GM23338 (cell line): ENCODE results near the gene BEND2. TPM values are rescaled to one million over a fixed set of nuclear protein-coding genes. Genes with fewer than 3 reads are reported as not detected.

Experiments
- ATAC-seq: fragments of 200-7000 bp; cut with Tn5 transposase; 3 replicates; pipeline ENCODE4 v1.9.1; 2020
- DNase-seq: peaks from one replicate; pipeline ENCODE4 v3.0.0-alpha.2; 2015; ENCODE audit warnings: low spot score
- H2AFZ ChIP-seq: fragments of 200-600 bp; sonication (generic); 2 replicates; pipeline ENCODE4 v1.8.0; 2016; ENCODE audit warnings: antibody characterized with exemption, mild to moderate bottlenecking, moderate library complexity
- H3F3A ChIP-seq: fragments of 200-600 bp; sonication (generic); replicated peaks from 2 replicates; pipeline ENCODE4 v1.8.0; 2017; ENCODE audit warnings: antibody characterized with exemption, mixed run types, low read depth
- H3K27ac ChIP-seq: fragments of 200-600 bp; sonication (generic); 2 replicates; pipeline ENCODE4 v1.6.1; 2016; ENCODE audit warnings: low read depth
- H3K27me3 ChIP-seq: fragments of 200-600 bp; sonication (generic); 2 replicates; pipeline ENCODE4 v1.8.0; 2016; ENCODE audit warnings: mild to moderate bottlenecking, mixed run types, moderate library complexity; ENCODE audit not compliant: insufficient read depth
- H3K36me3 ChIP-seq: fragments of 200-600 bp; sonication (generic); 2 replicates; pipeline ENCODE4 v1.8.0; 2016; ENCODE audit warnings: mild to moderate bottlenecking; ENCODE audit not compliant: insufficient read depth
- H3K4me1 ChIP-seq: fragments of 200-600 bp; sonication (generic); 2 replicates; pipeline ENCODE4 v1.8.0; 2016; ENCODE audit warnings: mild to moderate bottlenecking, moderate library complexity; ENCODE audit not compliant: insufficient read depth
- H3K4me2 ChIP-seq: fragments of 200-600 bp; sonication (generic); 2 replicates; pipeline ENCODE4 v1.7.1; 2017; ENCODE audit warnings: mixed run types
- H3K4me3 ChIP-seq: fragments of 200-600 bp; sonication (generic); 2 replicates; pipeline ENCODE4 v1.6.1; 2016; ENCODE audit warnings: mixed run types
- H3K79me2 ChIP-seq: fragments of 200-600 bp; sonication (generic); replicated peaks from 2 replicates; pipeline ENCODE4 v1.8.0; 2017; ENCODE audit warnings: mild to moderate bottlenecking; ENCODE audit not compliant: insufficient read depth
- H3K9me2 ChIP-seq: fragments of 200-600 bp; sonication (generic); 2 replicates; pipeline ENCODE4 v1.8.0; 2017; ENCODE audit not compliant: insufficient read depth
- H4K20me1 ChIP-seq: fragments of 200-600 bp; sonication (generic); replicated peaks from 2 replicates; pipeline ENCODE4 v1.8.0; 2017; ENCODE audit warnings: mild to moderate bottlenecking; ENCODE audit not compliant: insufficient read depth
- H3K27ac Mint-ChIP-seq: 2 replicates; pipeline ENCODE4 v1.8.0; 2020; ENCODE audit warnings: inconsistent platforms, mild to moderate bottlenecking, moderate library complexity, mixed read lengths
- H3K27me3 Mint-ChIP-seq: 3 replicates; pipeline ENCODE4 v1.8.0; 2022; ENCODE audit warnings: low read depth, mild to moderate bottlenecking, moderate library complexity, mixed read lengths, inconsistent platforms; ENCODE audit not compliant: insufficient read depth, poor library complexity
- H3K36me3 Mint-ChIP-seq: 3 replicates; pipeline ENCODE4 v1.8.0; 2021; ENCODE audit warnings: low read depth, mild to moderate bottlenecking, inconsistent platforms, moderate library complexity, mixed read lengths
- H3K4me1 Mint-ChIP-seq: 3 replicates; pipeline ENCODE4 v1.8.0; 2020; ENCODE audit warnings: mild to moderate bottlenecking, inconsistent platforms, mixed read lengths
- H3K4me3 Mint-ChIP-seq: 3 replicates; pipeline ENCODE4 v1.8.0; 2021; ENCODE audit warnings: moderate library complexity, mild to moderate bottlenecking, inconsistent platforms, mixed read lengths
- H3K9me3 Mint-ChIP-seq: 3 replicates; pipeline ENCODE4 v1.8.0; 2020; ENCODE audit warnings: moderate library complexity, mild to moderate bottlenecking, inconsistent platforms, mixed read lengths
- CREB1 ChIP-seq: fragments of 250-450 bp; sonication (Bioruptor Pico); IDR thresholded peaks from 2 replicates; pipeline ENCODE4 v1.5.0; 2020; ENCODE audit warnings: low read depth, mild to moderate bottlenecking, moderate library complexity
- CTCF ChIP-seq, 2 experiments: fragments of 200-600 bp in 1 of 2; sonication (generic) in 1 of 2; conservative IDR thresholded peaks; 2 replicates each; pipeline versions ENCODE4 v1.5.1 to v1.6.1; 2016 to 2017; ENCODE audit warnings: antibody characterized with exemption in 2 of 2, low read depth in 2 of 2, mild to moderate bottlenecking in 2 of 2, moderate library complexity in 1 of 2
- EZH2 ChIP-seq: fragments of 200-600 bp; sonication (generic); IDR thresholded peaks from one replicate; pipeline ENCODE4 v1.8.0; 2017; ENCODE audit warnings: antibody characterized with exemption, mild to moderate bottlenecking, low read depth; ENCODE audit not compliant: unreplicated experiment
- POLR2AphosphoS5 ChIP-seq: IDR thresholded peaks from 2 replicates; pipeline ENCODE4 v1.6.1; 2016; ENCODE audit warnings: antibody characterized with exemption, low read depth
- ZNF462 ChIP-seq: fragments of 250-450 bp; sonication (Bioruptor Pico); IDR thresholded peaks from 2 replicates; pipeline ENCODE4 v1.5.0; 2020; ENCODE audit warnings: mild to moderate bottlenecking, moderate library complexity
- polyA plus RNA-seq: library from polyadenylated mRNA; unstranded; fragments of >200 nt; fragmentation: Nextera tagmentation; extraction: Ambion mirVana; gene quantifications from 2 replicates; pipeline ENCODE4 v1.2.1, GENCODE V29; 2016
- total RNA-seq: library from RNA; depleted of rRNA; stranded (reverse); fragments of >200 nt; shearing (Covaris generic); gene quantifications from 2 replicates; pipeline ENCODE4 v1.2.3, GENCODE V29; 2014

Gene BEND2
- total and polyA plus RNA-seq, 2 experiments from 2014 or later = not detected

DNA sequence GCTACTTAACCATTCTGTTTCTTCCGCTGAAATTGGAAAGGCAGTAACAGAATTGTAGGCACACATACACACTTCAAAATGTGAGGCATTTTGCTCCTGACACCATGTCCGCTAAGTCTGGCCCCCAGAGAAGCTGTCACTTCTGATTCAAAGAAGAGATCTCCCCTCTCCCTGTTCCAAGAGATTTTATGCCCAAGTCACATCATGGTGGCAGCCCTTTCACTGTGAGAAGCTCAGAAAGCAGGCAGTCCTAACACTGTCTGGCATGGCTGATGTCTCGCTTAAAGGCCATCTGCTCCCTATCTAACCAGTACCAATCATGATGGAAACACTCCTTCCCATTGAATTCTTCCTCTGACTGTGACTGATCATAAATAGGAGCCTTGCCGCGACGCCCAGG, 83.9 kb downstream of the BEND2 start (continued):
- no peak for TF ChIP-seq ZNF462 (CRISPR knock-in tag)
- no peak for TF ChIP-seq CTCF (conservative IDR thresholded peaks at IDR 0.05; ENCODE audit: low read depth in 2 of 2)
- no peak for TF ChIP-seq EZH2

GRCh38 chrX:18133605-18134004, 87.1 kb downstream of the BEND2 start:
- Histone ChIP-seq H3K4me3 (no peak overlapping the region), H3K27me3 (no peaks in the 10 kb centered on the region), H3K9me2 (no peaks in the 10 kb centered on the region), H3K4me2 (no peak overlapping the region), H2AFZ (no peak overlapping the region), H3K27ac (no peak overlapping the region), H3K79me2 (no peaks in the 10 kb centered on the region), H3K36me3 (no peaks in the 10 kb centered on the region), H3K4me1 (no peaks in the 10 kb centered on the region), H3F3A (no peaks in the 10 kb centered on the region), H4K20me1 (no peaks in the 10 kb centered on the region)
- Mint-ChIP-seq H3K27ac (no peak overlapping the region), H3K4me3 (no peak overlapping the region), H3K27me3 (peaks cover 2% of the 10 kb centered on the region), H3K4me1 (no peaks in the 10 kb centered on the region), H3K9me3 (no peaks in the 10 kb centered on the region; the same call in 2 of the 3 replicates), H3K36me3 (no peaks in the 10 kb centered on the region)
- no peak for DNase-seq
- no peak for ATAC-seq
- no peak for TF ChIP-seq EZH2
- TF ChIP-seq CREB1 = no peak
- no peak for TF ChIP-seq ZNF462 (CRISPR knock-in tag)
- no peak for TF ChIP-seq POLR2AphosphoS5
